H1 (cell line): ENCODE results near the gene LAMA4.

Source experiments
- CHD1 ChIP-seq: IDR thresholded peaks from 2 replicates; pipeline ENCODE4 v1.6.1; 2012; ENCODE audit warnings: low read depth, low read length, improper control_type of control experiment
- CTCF ChIP-seq, 3 experiments: IDR thresholded peaks; 1 replicate in 2 of 3; 2 replicates in 1 of 3; pipeline versions ENCODE4 v1.5.1 to v1.6.1; 2011; ENCODE audit warnings: low read length in 3 of 3, mild to moderate bottlenecking in 3 of 3, inconsistent platforms in 2 of 3, low read depth in 1 of 3, moderate library complexity in 1 of 3; ENCODE audit not compliant: insufficient read depth in 1 of 3; ENCODE audit errors: control extremely low read depth in 1 of 3
- POLR2AphosphoS5 ChIP-seq: IDR thresholded peaks from 2 replicates; pipeline ENCODE4 v1.6.1; 2011; ENCODE audit warnings: low read depth, low read length
- SP1 ChIP-seq: IDR thresholded peaks from 2 replicates; pipeline ENCODE4 v1.6.1; 2011; ENCODE audit warnings: low read depth, low read length

GRCh38 chr6:112233847-112234246 is 20.5 kb downstream of the LAMA4 start:
- TF ChIP-seq SP1 (no peak), CHD1 (no peak), POLR2AphosphoS5 (no peak), CTCF (IDR thresholded peaks at IDR 0.05; ENCODE audit: control extremely low read depth in 1 of 3, insufficient read depth in 1 of 3, low read depth in 1 of 3, low read length in 3 of 3) (no peak)
